Neuronal stem cell (in vitro differentiated cells): ENCODE measurements around the gene HS3ST3A1.

ENCODE experiments used
- DNase-seq: peaks from one replicate; pipeline ENCODE4 v3.0.0-alpha.2; 2013; ENCODE audit warnings: low spot score
- H2AFZ ChIP-seq: one replicate; pipeline ENCODE4 v1.6.1; 2013; ENCODE audit warnings: mild to moderate bottlenecking, low read length, inconsistent platforms
- H2AK5ac ChIP-seq: 2 replicates; pipeline ENCODE4 v1.6.1; 2013; ENCODE audit warnings: low read depth, mild to moderate bottlenecking, inconsistent platforms, low read length, moderate library complexity, mixed read lengths
- H2BK120ac ChIP-seq: 2 replicates; pipeline ENCODE4 v1.6.1; 2013; ENCODE audit warnings: low read depth, mild to moderate bottlenecking, inconsistent platforms, low read length, moderate library complexity, mixed read lengths
- H2BK12ac ChIP-seq: one replicate; pipeline ENCODE4 v1.6.1; 2013; ENCODE audit warnings: low read length, inconsistent platforms
- H2BK15ac ChIP-seq: 2 replicates; pipeline ENCODE4 v1.6.1; 2013; ENCODE audit warnings: mild to moderate bottlenecking, low read length, inconsistent platforms, mixed read lengths
- H2BK5ac ChIP-seq: one replicate; pipeline ENCODE4 v1.6.1; 2013; ENCODE audit warnings: inconsistent platforms, mild to moderate bottlenecking, low read length, moderate library complexity
- H3K14ac ChIP-seq: one replicate; pipeline ENCODE4 v1.6.1; 2013; ENCODE audit warnings: low read length, inconsistent platforms
- H3K18ac ChIP-seq: 2 replicates; pipeline ENCODE4 v1.6.1; 2013; ENCODE audit warnings: low read length, inconsistent platforms
- H3K23ac ChIP-seq: 2 replicates; pipeline ENCODE4 v1.6.1; 2013; ENCODE audit warnings: low read depth, mild to moderate bottlenecking, mixed read lengths, low read length, inconsistent platforms; ENCODE audit not compliant: poor library complexity
- H3K27ac ChIP-seq: replicated peaks from 3 replicates; pipeline ENCODE4 v1.5.1; 2013; ENCODE audit warnings: low read length, inconsistent platforms
- H3K27me3 ChIP-seq, 3 experiments: 2 replicates each; pipeline ENCODE4 v1.6.1; 2013; ENCODE audit warnings: low read length in 3 of 3, mild to moderate bottlenecking in 2 of 3, inconsistent platforms in 1 of 3, low read depth in 1 of 3, mixed read lengths in 1 of 3, moderate library complexity in 1 of 3; ENCODE audit not compliant: control insufficient read depth in 3 of 3, insufficient read depth in 3 of 3
- H3K36me3 ChIP-seq, 2 donors: replicated peaks in 1 of 2; 2 replicates each; pipeline ENCODE4 v1.6.1; 2013; ENCODE audit warnings: low read length in 2 of 2; ENCODE audit not compliant: control insufficient read depth in 2 of 2, insufficient read depth in 2 of 2
- H3K4ac ChIP-seq: 2 replicates; pipeline ENCODE4 v1.6.1; 2013; ENCODE audit warnings: inconsistent platforms, mild to moderate bottlenecking, low read length, moderate library complexity
- H3K4me1 ChIP-seq, 2 donors: 1 replicate in 1 of 2; 2 replicates in 1 of 2; pipeline ENCODE4 v1.6.1; 2013; ENCODE audit warnings: low read length in 2 of 2, low read depth in 1 of 2; ENCODE audit not compliant: control insufficient read depth in 2 of 2, insufficient read depth in 1 of 2
- H3K4me2 ChIP-seq: one replicate; pipeline ENCODE4 v1.6.1; 2013; ENCODE audit warnings: mild to moderate bottlenecking, low read length, inconsistent platforms; ENCODE audit not compliant: insufficient read depth, poor library complexity, severe bottlenecking
- H3K4me3 ChIP-seq, 2 donors: 2 replicates each; pipeline ENCODE4 v1.5.1; 2013; ENCODE audit warnings: low read length in 2 of 2, mild to moderate bottlenecking in 2 of 2, inconsistent platforms in 1 of 2, moderate library complexity in 1 of 2
- H3K79me1 ChIP-seq: one replicate; pipeline ENCODE4 v1.6.1; 2013; ENCODE audit warnings: low read depth, mild to moderate bottlenecking, inconsistent platforms, low read length, moderate library complexity
- H3K9ac ChIP-seq: one replicate; pipeline ENCODE4 v1.6.1; 2013; ENCODE audit warnings: mild to moderate bottlenecking, low read depth, low read length, inconsistent platforms; ENCODE audit not compliant: poor library complexity
- H3K9me3 ChIP-seq, 2 donors: replicated peaks in 1 of 2; 2 replicates each; pipeline versions ENCODE3 to v1.6.1; 2013; ENCODE audit warnings: low read length in 2 of 2, mild to moderate bottlenecking in 2 of 2, inconsistent platforms in 1 of 2, low read depth in 1 of 2, mixed read lengths in 1 of 2, moderate library complexity in 1 of 2; ENCODE audit not compliant: control insufficient read depth in 2 of 2, insufficient read depth in 1 of 2
- H4K8ac ChIP-seq: one replicate; pipeline ENCODE4 v1.6.1; 2013; ENCODE audit warnings: low read depth, mild to moderate bottlenecking, inconsistent platforms, low read length, moderate library complexity
- H4K91ac ChIP-seq: one replicate; pipeline ENCODE4 v1.6.1; 2013; ENCODE audit warnings: low read length, low read depth, mild to moderate bottlenecking, inconsistent platforms; ENCODE audit not compliant: poor library complexity
- WGBS, 2 donors: extraction: QIAGEN DNeasy Blood & Tissue Kit; methylation state at CpG; one replicate each; pipeline ENCODE4 v1.1.7; 2013; ENCODE audit warnings: missing lambda C conversion rate in 2 of 2, mixed read lengths in 1 of 2; ENCODE audit not compliant: insufficient read length in 2 of 2, insufficient replicate concordance in 1 of 2; ENCODE audit errors: extremely low coverage in 2 of 2; 5-methylcytosine and 5-hydroxymethylcytosine counted together

The HS3ST3A1 gene

GRCh38 chr17:13638855-13639458 is 37.2 kb upstream of the HS3ST3A1 start:
- no peak overlapping the region for H2BK5ac ChIP-seq
- H3K4me3 ChIP-seq, result no peak overlapping the region
- H3K14ac ChIP-seq, result no peak overlapping the region
- peaks cover 10 to 40% of the 10 kb centered on the region in 2 donors for H3K4me1 ChIP-seq
- no peak overlapping the region for H3K9ac ChIP-seq
- no peak overlapping the region for H4K91ac ChIP-seq
- no peak overlapping the region for H2AK5ac ChIP-seq
- H2BK12ac ChIP-seq, result no peak overlapping the region
- H3K27me3 ChIP-seq, result no peaks in the 10 kb centered on the region
- no peak overlapping the region for H3K4me2 ChIP-seq
- no peak overlapping the region for H3K23ac ChIP-seq
- H3K36me3 ChIP-seq, result no peaks in the 10 kb centered on the region
- DNase-seq, result no peak
- no peaks in the 10 kb centered on the region for H3K9me3 ChIP-seq
- peak overlapping the region; percentile 36 for H2AFZ ChIP-seq
- H3K18ac ChIP-seq, result no peak overlapping the region
- no peak overlapping the region for H2BK15ac ChIP-seq
- no CpG with 5 or more reads among the region's 1 CpG for WGBS, 2 donors
- no peak overlapping the region for H2BK120ac ChIP-seq
- no peak overlapping the region for H4K8ac ChIP-seq
- no peaks in the 10 kb centered on the region for H3K79me1 ChIP-seq
- no peak overlapping the region for H3K27ac ChIP-seq
- no peak overlapping the region for H3K4ac ChIP-seq

GRCh38 chr17:13636951-13637350 is 35.2 kb upstream of the HS3ST3A1 start:
- no peak overlapping the region for H4K8ac ChIP-seq
- no peak overlapping the region for H3K9ac ChIP-seq
- no peak overlapping the region for H3K4me2 ChIP-seq
- H4K91ac ChIP-seq, result no peak overlapping the region
- no peak overlapping the region for H3K27ac ChIP-seq
- H3K14ac ChIP-seq, result no peak overlapping the region
- H2BK120ac ChIP-seq, result no peak overlapping the region
- H3K18ac ChIP-seq, result no peak overlapping the region
- H2BK15ac ChIP-seq, result no peak overlapping the region
- H3K79me1 ChIP-seq, result no peaks in the 10 kb centered on the region
- H3K27me3 ChIP-seq, result no peaks in the 10 kb centered on the region
- H2BK5ac ChIP-seq, result no peak overlapping the region
- no peak overlapping the region for H3K4me3 ChIP-seq
- DNase-seq, result no peak
- H2AK5ac ChIP-seq, result no peak overlapping the region
- no peaks in the 10 kb centered on the region for H3K36me3 ChIP-seq
- no peak overlapping the region for H2AFZ ChIP-seq
- no CpG with 5 or more reads among the region's 8 CpGs for WGBS, 2 donors
- H2BK12ac ChIP-seq, result no peak overlapping the region
- no peaks in the 10 kb centered on the region for H3K9me3 ChIP-seq
- H3K4me1 ChIP-seq, result peaks cover 3 to 25% of the 10 kb centered on the region in 2 donors
- no peak overlapping the region for H3K23ac ChIP-seq
- no peak overlapping the region for H3K4ac ChIP-seq

- no peak for DNase-seq
Observed at GRCh38 chr17:13635951-13636350, 34.2 kb upstream of the HS3ST3A1 start.

GRCh38 chr17:13634021-13634420 is 32.3 kb upstream of the HS3ST3A1 start:
- H4K91ac ChIP-seq, result no peak overlapping the region
- no peak overlapping the region for H3K4me3 ChIP-seq
- H3K27ac ChIP-seq, result no peak overlapping the region
- no peak overlapping the region for H2BK5ac ChIP-seq
- H2AK5ac ChIP-seq, result no peak overlapping the region
- H3K4me2 ChIP-seq, result no peak overlapping the region
- no peak overlapping the region for H2BK15ac ChIP-seq
- no peak overlapping the region for H4K8ac ChIP-seq
- no peak overlapping the region for H3K18ac ChIP-seq
- H3K4ac ChIP-seq, result no peak overlapping the region
- no peaks in the 10 kb centered on the region for H3K36me3 ChIP-seq
- H3K9me3 ChIP-seq, result no peaks in the 10 kb centered on the region
- no peak overlapping the region for H3K9ac ChIP-seq
- no peaks in the 10 kb centered on the region for H3K79me1 ChIP-seq
- no peak overlapping the region for H2BK120ac ChIP-seq
- no peaks in the 10 kb centered on the region for H3K27me3 ChIP-seq
- H3K4me1 ChIP-seq, result peaks cover under 1 to 8% of the 10 kb centered on the region in 2 donors
- H3K23ac ChIP-seq, result no peak overlapping the region
- no peak overlapping the region for H2BK12ac ChIP-seq
- H2AFZ ChIP-seq, result no peak overlapping the region
- DNase-seq, result no peak
- H3K14ac ChIP-seq, result no peak overlapping the region
- WGBS, 2 donors, result no CpG with 5 or more reads among the region's 1 CpG

More at GRCh38 chr17:13635951-13636350, 34.2 kb upstream of the HS3ST3A1 start:
- H3K4me2 ChIP-seq, result no peak overlapping the region
- H4K8ac ChIP-seq, result no peak overlapping the region
- H3K27ac ChIP-seq, result no peak overlapping the region
- H3K4ac ChIP-seq, result no peak overlapping the region
- no peaks in the 10 kb centered on the region for H3K36me3 ChIP-seq
- no peak overlapping the region for H2BK12ac ChIP-seq
- H3K79me1 ChIP-seq, result no peaks in the 10 kb centered on the region
- H2BK120ac ChIP-seq, result no peak overlapping the region
- no peak overlapping the region for H2BK15ac ChIP-seq
- no CpG with 5 or more reads among the region's 5 CpGs for WGBS, 2 donors
- H3K23ac ChIP-seq, result no peak overlapping the region
- no peak overlapping the region for H4K91ac ChIP-seq
- no peaks in the 10 kb centered on the region for H3K9me3 ChIP-seq
- H2BK5ac ChIP-seq, result no peak overlapping the region
- H3K9ac ChIP-seq, result no peak overlapping the region
- H3K4me3 ChIP-seq, result no peak overlapping the region
- H3K4me1 ChIP-seq, result peaks cover 3 to 19% of the 10 kb centered on the region in 2 donors
- H3K27me3 ChIP-seq, result no peaks in the 10 kb centered on the region
- H2AFZ ChIP-seq, result peak overlapping the region; percentile 52
- H3K14ac ChIP-seq, result no peak overlapping the region
- H3K18ac ChIP-seq, result no peak overlapping the region
- H2AK5ac ChIP-seq, result no peak overlapping the region
